ENCODE data around the gene EEF1AKMT1. TPM values are rescaled to one million over a fixed set of nuclear protein-coding genes. Genes with fewer than 3 reads are reported as not detected.
A peak's percentile ranks its signal among the peaks of the same experiment; 100 is the strongest.

EEF1AKMT1 gene
- total RNA-seq, 1 donor from 2014 or later: 12.9 TPM

DNA sequence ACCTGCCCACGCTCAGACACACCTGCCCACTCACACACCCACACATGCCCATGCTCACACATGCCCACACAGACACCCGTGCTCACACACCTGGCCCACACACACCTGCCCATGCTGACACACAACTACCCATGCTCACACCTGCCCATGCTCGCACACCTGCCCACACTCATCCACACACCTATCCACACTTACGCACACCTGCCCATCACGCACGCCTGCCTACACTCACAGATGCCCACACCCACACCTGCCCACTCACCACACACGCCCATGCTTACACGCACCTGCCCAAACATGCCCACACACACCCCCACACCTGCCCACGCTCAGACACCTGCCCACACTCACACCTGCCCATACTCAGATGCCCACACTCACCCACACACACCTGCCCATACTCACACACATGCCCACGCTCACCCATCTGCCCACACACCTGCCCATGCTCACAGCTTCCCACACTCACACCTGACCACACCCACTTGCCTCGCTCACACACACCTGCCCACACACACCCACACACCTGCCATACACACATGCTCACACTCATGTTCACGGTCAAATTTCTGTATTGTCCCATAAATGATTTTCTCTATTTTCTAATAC, 54.7 kb downstream of the EEF1AKMT1 start:
- DNase-seq: no peak

DNA sequence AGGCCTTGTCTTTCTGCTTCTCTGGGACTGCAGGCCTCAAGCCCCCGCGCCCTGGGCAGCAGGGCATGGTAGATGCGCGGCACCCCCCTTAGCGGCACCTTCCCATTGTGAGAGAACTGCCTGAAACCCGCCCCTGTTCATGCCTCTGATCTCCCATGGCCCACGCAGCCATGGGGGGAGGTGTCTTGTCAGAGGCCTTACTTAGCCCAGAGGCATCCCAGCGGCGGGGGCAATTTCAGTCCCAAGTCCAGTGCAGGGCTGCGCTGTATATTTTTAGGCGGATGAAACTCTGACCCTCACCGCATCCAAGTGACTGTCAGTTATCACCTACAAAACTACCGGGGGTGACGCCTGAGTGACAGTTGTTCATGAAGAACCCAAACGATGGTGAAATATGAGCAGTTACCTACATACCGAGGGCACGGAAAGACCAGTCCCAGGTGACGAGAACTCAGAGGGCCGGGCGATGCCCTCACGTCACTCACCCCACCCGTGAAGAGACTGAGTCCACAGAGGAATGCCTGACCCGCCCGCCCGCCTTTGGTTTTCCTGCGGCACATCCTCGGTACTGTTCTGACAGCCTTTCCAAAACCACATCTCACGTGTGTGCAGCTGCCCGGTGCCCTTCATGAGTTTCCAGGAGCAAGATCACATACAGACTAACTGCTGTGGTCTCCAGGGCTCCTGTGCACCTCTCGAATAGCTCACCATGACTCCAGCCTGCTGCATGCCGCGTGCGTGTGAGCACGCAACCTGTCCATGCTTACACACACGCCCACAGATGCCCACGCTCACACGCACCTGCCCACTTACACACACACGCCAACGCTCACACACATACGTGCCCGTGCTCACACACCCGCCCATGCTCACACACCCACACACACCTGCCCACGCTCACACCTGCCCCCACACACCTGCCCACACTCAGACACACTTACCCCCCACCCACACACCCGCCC, 55.9 kb downstream of the EEF1AKMT1 start:
- no peak for DNase-seq

DNA sequence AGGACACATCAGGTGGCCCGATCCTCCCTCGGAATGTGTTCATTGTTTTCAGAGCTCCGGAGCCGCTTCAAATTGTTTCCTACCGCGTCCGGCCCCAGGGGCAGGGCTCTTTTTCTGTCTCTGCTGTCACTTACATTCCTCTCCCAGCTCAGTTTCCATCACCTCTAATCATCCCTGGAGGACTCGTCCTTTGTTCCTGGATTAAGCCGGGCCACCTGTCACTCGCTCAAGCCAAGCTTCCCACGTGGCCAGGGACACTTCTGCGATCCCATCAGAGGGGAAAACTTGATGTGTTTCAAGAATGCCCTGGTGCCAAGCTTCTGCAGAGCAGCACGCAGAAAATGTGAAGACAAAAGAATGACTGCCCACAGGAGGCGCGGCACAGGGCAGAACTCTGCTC, 56.8 kb downstream of the EEF1AKMT1 start:
- no peak for DNase-seq

DNA sequence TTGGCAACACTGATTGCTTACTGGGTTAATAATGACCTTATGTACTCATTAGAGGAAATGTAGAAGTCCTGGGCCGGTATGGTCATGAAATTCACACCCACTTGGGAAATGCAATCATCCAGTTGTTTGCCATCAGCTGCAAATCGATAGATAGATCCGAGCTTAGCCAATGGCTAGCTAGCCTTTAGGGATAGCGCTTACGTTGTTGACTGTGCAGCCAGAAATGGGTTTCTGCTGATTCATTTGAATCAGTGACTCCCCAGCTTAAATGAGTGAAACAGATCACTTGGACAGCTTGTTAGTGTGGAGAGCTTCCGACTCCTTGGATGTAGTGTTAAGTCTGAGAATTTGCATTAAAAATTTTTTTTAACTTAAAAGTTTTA, 58.4 kb downstream of the EEF1AKMT1 start:
- peak; percentile 47 for DNase-seq

DNA sequence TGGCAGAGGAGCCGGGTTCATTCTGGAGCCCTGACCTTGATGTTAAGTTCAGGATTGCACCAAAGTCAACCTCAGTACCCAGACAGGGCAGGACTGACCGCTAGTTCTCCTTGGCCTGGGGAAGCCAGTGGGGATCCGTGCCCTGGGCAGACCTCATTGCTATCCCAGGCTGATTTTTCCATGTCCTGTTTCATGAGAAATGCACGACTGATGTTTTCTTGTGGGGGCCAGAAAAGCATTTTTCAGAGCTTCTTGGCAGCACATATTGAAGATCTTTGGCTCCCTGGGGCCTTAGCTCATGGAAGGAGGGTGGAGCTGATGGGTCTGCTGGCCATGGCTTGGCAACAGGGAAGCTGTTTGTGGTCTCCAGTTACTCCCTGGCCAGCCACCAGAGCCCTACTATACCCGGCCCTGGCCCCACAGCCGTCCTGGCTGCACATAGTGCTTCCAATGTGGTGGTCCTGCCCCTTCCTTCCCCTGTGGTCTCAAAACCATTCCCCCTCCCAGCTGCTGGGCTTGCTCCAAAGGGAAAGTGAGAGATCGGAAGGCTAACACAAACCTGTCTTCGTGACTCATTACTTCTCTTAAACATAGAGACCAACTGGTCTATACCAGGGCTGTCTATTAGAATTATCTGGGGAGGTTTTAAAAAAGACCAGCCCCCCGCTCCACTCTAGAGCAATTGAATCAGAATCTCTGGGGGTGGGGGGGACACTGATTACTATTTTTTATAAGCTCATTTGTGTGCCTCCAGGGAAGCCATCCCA, 59.0 kb downstream of the EEF1AKMT1 start:
- DNase-seq: peak; percentile 94

DNA sequence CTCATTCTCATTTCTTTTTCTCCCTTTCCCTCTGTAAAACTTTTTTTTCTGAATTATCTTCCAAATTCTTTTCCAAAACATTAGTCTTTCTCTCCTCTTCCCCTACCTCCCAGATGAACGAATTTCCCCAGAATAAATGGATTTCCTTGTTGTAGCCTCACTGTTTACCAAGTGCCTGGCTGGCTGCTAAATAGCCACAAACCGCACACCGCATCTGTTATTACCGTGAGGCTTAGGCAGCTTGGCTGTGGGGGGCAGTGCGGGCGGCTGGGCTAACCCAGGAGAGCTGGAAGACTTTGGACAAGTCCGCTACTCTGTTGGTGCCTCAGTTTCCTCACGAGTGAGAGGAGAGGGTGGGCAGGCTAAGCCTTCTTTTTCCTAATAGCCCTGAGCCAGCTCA, 59.6 kb downstream of the EEF1AKMT1 start:
- DNase-seq: no peak

DNA sequence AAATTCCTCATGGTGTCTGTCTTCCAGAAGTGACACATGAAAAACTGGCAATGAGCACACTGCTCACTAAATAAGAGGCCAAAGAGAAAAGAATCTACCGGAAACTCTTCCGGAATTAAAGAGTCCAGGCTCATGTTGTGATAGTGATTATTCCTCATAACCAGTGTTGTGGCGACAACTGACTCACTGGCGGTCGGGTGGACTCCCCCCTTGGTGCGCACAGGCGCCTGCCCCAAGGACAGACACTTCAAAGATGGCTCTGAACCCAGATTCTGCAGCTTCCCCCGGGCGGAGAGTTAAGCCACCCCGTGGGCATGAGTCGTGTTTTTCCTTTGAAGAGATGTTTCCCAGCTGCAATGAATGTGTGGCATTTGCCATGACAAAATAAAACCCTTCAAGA, 60.0 kb downstream of the EEF1AKMT1 start:
- no peak for DNase-seq

DNA sequence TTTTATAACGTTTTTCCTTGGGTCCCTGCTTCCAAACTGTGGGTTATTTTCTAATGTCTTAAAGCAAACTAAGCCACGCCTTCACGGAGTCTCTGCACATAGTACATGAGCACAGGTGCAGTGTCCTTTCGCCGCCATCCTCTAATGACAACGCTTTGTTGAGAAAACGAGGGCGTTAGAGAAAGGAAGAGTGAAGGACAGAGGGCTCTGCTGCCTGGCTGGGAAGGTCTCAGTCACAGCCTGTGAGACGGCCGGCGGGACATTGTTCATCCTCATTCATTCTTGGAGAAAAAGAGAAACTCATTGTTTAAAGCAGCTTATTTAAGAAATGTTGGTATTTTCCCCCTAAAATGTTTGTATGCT, 60.8 kb downstream of the EEF1AKMT1 start:
- DNase-seq: no peak

DNA sequence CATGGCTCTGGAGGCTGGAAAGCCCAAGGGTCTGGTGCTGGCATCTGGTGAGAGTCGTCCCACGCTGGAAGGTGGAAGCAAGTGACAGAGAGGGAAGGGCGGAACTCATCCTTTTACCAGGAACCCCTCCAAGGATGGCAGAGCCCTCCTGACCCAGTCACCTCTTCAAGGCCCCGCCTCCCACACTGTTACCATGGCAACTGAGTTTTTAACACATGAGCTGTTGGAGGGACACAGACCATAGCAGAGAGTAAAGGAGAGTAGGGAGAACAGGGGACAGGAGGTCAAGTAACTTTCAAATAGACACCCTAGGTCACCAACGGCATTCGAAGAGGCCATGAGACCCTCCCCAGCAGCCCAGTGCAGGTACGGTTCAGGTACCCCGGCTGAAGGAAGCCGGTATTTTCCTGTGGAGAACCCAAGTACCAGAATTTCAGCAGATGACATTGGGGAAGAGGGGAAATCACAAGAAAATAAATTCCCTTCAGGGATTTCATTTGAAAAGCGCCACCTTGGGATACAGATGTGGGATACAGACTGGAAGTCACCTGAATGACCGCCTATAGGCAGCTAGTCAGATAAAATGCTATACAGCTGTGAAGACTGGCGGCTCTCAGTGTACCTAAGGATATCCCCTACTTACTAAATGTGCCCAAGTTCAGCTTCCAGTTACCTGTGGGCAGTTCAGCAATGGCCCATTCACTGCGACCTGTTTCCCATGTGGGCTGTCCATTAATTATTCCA, 62.3 kb downstream of the EEF1AKMT1 start:
- no peak for DNase-seq

DNA sequence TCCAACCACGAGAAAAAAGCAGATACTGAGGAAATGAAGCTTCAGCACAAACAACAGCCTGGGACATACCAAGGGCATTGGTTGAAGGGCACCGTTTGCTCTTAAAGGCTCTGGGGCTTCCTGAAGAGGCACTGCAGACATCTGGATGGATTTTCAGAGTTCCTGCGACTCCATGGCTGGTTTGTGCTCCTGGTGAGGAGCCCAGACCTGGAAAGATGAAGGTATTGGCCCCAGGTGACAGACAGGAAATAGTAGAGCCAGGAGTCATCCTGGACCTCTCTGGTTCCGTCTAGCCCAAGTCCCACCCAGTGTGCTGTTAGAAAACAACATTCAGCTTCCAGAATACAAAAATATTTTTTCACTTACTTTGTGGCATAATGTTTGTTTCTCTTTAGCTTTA, 64.0 kb downstream of the EEF1AKMT1 start:
- no peak for DNase-seq

DNA sequence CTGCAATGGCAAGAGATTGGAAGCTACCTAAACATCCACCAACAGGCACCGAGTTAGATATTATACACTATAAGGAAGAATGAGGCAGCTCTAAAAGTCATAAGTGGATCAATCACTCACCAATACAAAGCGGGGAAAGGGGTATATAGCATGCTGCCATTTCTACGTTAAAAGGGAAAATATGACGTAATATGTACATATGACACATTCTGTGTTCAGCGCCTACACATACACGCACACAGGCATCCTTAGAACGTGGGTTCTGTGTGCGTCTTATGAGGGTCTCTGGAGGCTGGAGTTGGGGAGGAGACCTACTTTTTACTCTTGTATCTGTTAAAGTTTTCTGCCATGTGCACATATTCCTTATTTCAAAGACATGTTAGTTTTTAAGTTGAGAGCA, 64.4 kb downstream of the EEF1AKMT1 start:
- DNase-seq: no peak

DNA sequence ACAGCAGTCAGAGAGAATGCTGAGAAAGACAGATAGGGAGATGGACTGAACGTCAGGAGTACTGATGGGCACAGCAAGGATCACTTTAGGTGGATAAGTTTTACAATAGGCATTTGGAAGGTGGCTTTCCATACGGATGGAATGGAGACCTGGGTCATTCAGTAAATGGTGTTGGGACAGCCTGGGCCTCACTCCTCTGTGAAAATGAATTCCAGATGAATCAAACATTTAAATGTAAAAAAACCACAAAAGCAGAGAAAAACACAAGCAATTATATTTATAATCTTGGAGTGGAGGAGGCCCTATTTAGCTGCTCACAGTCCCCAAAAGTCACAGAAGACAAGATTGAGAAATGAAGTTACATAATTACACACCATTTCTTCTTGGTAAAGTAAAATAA, 65.5 kb downstream of the EEF1AKMT1 start:
- DNase-seq: no peak

DNA sequence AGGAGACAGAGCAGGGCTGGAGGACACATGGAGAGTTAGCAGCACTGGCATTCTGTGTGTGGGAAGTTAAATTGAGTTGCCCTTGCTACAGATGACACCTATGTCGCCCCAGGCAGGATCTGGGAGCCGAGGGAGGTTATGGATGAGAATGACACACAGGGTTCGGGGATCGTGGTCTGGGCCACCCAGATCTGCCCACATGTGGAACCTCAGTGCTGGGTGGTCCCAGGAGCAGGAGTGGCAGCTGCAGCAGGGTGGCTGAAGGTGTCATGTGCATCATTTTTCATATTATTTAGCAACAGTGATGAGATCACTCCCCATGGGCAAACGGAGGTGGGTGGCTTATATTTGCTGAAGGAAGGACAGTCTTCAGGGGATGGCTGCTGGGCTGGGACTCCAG, 67.1 kb downstream of the EEF1AKMT1 start:
- no peak for DNase-seq

DNA sequence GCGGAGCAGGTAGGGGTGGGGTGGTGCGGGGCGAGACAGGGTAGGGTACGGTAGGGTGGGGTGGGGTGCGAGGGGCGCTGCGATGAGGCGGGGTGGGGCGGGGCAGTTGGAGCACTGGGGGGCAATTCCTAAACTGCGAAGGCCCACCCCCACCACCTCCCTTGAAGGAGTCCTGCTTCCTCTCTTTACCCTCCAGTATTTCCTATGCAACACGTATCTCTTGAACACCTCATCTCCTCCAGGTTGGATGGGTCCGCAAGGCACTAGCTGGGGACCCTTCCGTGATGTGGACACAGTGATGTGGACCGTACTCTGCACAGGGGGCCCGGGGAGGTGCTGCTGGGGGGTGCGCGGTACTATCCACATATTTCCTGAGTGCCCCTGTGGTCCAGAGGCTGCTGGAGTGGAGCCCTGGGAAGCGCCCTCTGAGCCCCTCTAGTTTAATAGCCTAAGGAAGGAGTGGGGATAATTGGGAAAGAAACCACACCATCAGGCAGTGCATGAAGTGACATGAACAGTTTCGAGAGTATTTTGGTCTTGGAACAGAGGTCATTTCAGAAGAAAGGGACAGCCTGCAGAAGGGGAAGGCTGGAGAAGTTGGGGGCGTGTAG, 69.2 kb downstream of the EEF1AKMT1 start:
- DNase-seq: no peak

DNA sequence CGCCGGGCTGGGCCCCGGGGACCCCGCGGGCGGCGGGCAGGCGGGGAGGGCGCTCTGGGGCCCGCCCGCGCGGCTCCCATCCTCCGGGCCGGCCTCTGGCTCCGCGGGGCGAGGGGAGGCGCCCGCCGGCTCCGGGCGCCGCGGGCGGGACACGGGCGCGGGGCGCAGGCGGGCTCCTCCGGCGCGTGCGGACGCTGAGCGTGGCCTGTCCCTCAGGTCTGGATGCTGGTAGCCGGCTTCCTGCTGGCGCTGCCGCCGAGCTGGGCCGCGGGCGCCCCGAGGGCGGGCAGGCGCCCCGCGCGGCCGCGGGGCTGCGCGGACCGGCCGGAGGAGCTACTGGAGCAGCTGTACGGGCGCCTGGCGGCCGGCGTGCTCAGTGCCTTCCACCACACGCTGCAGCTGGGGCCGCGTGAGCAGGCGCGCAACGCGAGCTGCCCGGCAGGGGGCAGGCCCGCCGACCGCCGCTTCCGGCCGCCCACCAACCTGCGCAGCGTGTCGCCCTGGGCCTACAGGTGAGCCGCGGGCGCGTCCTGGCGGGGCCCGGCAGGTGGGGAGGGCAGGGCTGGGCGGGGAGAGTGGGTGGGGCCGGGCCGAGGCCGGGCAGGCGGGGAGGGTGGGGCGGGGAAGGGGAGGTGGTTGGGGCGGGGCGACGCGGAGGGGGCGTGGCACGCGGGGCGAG, 69.8 kb downstream of the EEF1AKMT1 start:
- DNase-seq: peak; percentile 50

DNA sequence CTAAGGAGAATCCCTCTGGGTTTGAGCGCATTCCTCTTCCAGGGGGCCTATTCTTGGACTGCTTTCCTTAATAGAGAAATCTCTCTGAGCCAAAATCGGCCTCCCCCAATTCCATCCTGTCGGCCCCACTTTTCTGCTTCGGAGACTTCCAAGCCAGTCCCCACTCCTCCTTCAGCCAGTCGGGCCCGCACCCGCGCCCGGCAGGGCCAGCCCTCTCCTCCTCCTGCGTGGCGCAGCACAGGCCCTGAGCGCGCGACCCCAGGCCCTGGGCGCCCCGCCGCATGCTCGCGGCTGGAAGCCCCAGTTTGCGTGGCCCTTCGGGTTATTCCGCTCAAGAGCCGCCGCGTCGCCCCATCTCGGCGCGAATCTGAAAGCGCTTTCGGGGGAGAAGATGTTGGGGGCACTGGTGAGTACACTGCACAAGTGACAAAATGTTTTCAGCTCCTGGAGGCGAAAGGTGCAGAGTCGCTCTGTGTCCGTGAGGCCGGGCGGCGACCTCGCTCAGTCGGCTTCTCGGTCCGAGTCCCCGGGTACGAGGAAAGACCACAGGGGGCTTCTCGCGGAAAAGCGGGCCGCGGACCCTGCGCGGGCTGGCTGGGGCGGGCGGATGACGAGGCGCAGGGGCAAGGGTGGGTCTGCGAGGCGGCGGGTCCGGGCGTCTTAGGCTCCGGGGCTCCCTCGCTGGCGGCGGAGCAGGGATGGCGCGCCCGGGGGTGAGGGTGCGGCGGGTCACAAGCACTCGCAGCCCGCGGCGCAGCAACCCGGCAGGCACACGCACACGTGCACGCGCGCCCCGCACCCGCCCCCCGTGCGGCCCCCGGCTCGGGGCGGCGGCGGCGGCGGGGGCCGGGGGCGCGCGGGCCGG, 70.6 kb downstream of the EEF1AKMT1 start, which contains the start of gene IL17D:
Gene IL17D, plus strand, starts transcription at position 785 of the 865 bp plus-strand sequence. CDS start 303 bp downstream, outside the sequence.
- no peak for DNase-seq

DNA sequence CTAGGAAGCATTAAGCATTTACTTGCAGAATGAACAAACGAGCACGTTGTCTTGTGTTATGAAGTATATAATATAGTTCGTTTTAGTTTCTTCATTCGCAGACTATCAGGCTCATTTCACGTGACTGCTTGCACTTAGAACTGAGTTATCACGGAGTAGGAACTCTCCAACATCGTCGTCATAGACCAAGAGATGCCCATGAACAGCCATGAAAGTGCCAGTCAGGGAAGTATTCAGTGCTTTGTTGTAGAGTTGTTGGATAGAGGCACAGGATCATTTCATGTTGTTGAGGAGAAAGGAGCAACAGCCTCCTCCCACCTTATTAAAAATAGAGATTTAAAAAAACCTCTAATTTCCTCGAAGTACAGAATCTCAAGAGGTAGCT, 71.2 kb downstream of the EEF1AKMT1 start:
- DNase-seq: no peak

DNA sequence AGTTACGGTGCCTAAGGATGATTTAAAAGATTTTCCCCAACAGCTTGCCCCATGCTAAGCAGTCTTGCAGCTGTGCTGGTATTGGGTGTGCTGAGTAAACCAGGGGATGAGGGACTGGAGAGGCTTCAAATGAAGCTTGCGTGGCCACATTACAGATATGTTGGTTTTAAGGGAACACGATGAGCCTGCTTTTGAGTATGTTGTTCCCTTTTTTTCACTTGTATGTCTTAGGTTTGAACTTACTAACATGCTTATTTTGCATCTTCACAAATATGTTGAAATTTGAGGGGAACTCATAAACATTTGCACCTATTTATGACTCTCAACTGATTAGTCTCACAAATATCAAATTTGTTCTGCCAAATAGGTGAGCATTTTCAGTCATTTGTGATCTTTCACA, 72.3 kb downstream of the EEF1AKMT1 start:
- DNase-seq: no peak

DNA sequence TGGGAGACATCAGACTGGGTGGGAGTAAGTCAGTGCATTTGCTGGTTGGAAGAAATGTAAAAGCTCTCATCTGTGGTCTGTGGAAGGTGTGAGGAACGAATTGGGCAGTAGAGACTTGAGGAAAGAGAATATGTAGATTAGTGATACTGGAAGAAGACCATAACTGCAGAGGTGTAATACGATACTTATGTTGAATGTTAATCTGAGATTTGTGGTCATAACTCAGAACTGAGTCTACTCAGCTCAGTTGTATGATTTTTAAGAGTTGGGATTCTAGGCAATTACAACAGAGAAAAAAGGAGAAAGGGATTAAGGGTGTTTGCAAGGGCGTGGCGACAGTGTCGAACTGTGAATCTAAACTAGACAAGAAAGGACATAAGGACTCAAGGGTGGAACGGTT, 73.5 kb downstream of the EEF1AKMT1 start:
- DNase-seq: no peak

DNA sequence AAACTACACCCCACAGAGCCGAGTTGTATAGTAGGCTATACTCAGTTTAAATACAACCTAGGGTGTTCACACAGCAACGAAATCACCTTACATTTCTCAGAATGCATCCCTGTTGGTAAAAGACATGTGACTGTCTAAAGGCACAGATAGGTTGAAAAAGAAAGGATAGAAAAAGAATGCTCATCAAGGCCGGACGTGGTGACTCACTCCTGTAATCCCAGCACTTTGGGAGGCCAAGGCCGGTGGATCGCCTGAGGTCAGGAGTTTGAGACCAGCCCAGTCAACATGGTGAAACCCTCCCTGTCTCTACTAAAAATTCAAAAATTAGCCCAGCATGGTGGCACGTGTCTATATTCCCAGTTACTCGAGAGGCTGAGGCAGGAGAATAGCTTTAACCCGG, 74.0 kb downstream of the EEF1AKMT1 start:
- DNase-seq: no peak
